D341Med (cell line): ENCODE measurements around the gene PHPT1.
"Not testable (repeated sequence)": the region's sequence is repeated elsewhere in the genome, so short reads cannot be mapped to it uniquely, and the experiment has no call there.

Experiments used
- DNase-seq: peaks from one replicate; pipeline ENCODE4 v3.0.0; 2012; ENCODE audit warnings: low spot score

The PHPT1 gene

GRCh38 chr9:136837146-136837855, 11.9 kb upstream of the PHPT1 start:
- DNase-seq, result no peak

GRCh38 chr9:136837856-136838277, 11.3 kb upstream of the PHPT1 start:
- DNase-seq, result not testable (repeated sequence)

- no peak for DNase-seq
Measured at GRCh38 chr9:136838314-136839228, 10.6 kb upstream of the PHPT1 start.

GRCh38 chr9:136839229-136840139, 9.7 kb upstream of the PHPT1 start:
- no peak for DNase-seq

- DNase-seq, result no peak
Measured at GRCh38 chr9:136840140-136840876, 8.9 kb upstream of the PHPT1 start.

- peak; percentile 75 for DNase-seq
Measured at GRCh38 chr9:136840877-136841645, 8.1 kb upstream of the PHPT1 start.

- DNase-seq, result not testable (repeated sequence)
Measured at GRCh38 chr9:136841646-136842379, 7.4 kb upstream of the PHPT1 start.

GRCh38 chr9:136842380-136842948, 6.7 kb upstream of the PHPT1 start, which contains the start of gene AJM1:
Gene AJM1 (plus strand): TSS chr9:136842478. CDS start chr9:136844415, 1,937 bp downstream.
- DNase-seq, result peak; percentile 84

- DNase-seq, result not testable (repeated sequence)
Measured at GRCh38 chr9:136843159-136843800, 5.9 kb upstream of the PHPT1 start.

- DNase-seq, result not testable (repeated sequence)
Measured at GRCh38 chr9:136843801-136844740, 5.1 kb upstream of the PHPT1 start.

GRCh38 chr9:136844761-136845464, 4.3 kb upstream of the PHPT1 start:
- DNase-seq, result no peak

GRCh38 chr9:136845465-136846260, 3.5 kb upstream of the PHPT1 start:
- no peak for DNase-seq

GRCh38 chr9:136846376-136847087, 2.7 kb upstream of the PHPT1 start:
- no peak for DNase-seq

- DNase-seq, result peak; percentile 69
Measured at GRCh38 chr9:136847088-136847825, 2.0 kb upstream of the PHPT1 start.
